Liver (tissue), 9 donors: ENCODE data around the gene ZGPAT. TPM values are rescaled to one million over a fixed set of nuclear protein-coding genes. Genes with fewer than 3 reads are reported as not detected.

Experiments
- DNase-seq: peaks from one replicate; pipeline ENCODE4 v3.0.0-alpha.2; 2017; ENCODE audit warnings: low spot score
- H3K27ac ChIP-seq, 2 donors: one replicate each; pipeline ENCODE4 v1.7.0; 2013; ENCODE audit warnings: inconsistent platforms in 2 of 2, low read length in 2 of 2, control low read depth in 1 of 2, low read depth in 1 of 2, mild to moderate bottlenecking in 1 of 2
- H3K27me3 ChIP-seq, 4 donors: one replicate each; pipeline versions ENCODE4 v1.6.1 to v1.7.0; 2013; ENCODE audit warnings: low read length in 3 of 4, inconsistent platforms in 1 of 4, mild to moderate bottlenecking in 1 of 4, moderate library complexity in 1 of 4; ENCODE audit not compliant: control insufficient read depth in 4 of 4, insufficient read depth in 4 of 4
- H3K36me3 ChIP-seq, 4 donors: one replicate each; pipeline versions ENCODE4 v1.6.1 to v1.7.0; 2013; ENCODE audit warnings: low read length in 3 of 4, mild to moderate bottlenecking in 3 of 4, low read depth in 1 of 4, moderate library complexity in 1 of 4; ENCODE audit not compliant: control insufficient read depth in 4 of 4, insufficient read depth in 3 of 4
- H3K4me1 ChIP-seq, 4 donors: one replicate each; pipeline versions ENCODE4 v1.6.1 to v1.7.0; 2013; ENCODE audit warnings: low read length in 3 of 4, mild to moderate bottlenecking in 3 of 4, moderate library complexity in 1 of 4; ENCODE audit not compliant: control insufficient read depth in 4 of 4, insufficient read depth in 4 of 4
- H3K4me3 ChIP-seq, 3 donors: one replicate each; pipeline versions ENCODE4 v1.6.1 to v1.7.0; 2013; ENCODE audit warnings: low read length in 3 of 3, control low read depth in 1 of 3, low read depth in 1 of 3, mild to moderate bottlenecking in 1 of 3
- H3K9ac ChIP-seq, 2 donors: one replicate each; pipeline ENCODE4 v1.7.0; 2013; ENCODE audit warnings: low read length in 2 of 2, mild to moderate bottlenecking in 2 of 2, moderate library complexity in 2 of 2, control low read depth in 1 of 2, low read depth in 1 of 2
- H3K9me3 ChIP-seq, 4 donors: one replicate each; pipeline versions ENCODE4 v1.6.1 to v1.7.0; 2013; ENCODE audit warnings: low read length in 3 of 4; ENCODE audit not compliant: control insufficient read depth in 4 of 4
- FOXA1 ChIP-seq: IDR thresholded peaks from 2 replicates; pipeline ENCODE4 v1.6.1; 2016; ENCODE audit warnings: antibody characterized with exemption
- FOXA2 ChIP-seq: IDR thresholded peaks from 2 replicates; pipeline ENCODE4 v1.6.1; 2016; ENCODE audit warnings: antibody characterized with exemption
- GABPA ChIP-seq, 2 donors: IDR thresholded peaks in 1 of 2; conservative IDR thresholded peaks in 1 of 2; 2 replicates each; pipeline ENCODE4 v1.6.1; 2016; ENCODE audit warnings: antibody characterized with exemption in 2 of 2, mild to moderate bottlenecking in 1 of 2, moderate library complexity in 1 of 2
- HNF4A ChIP-seq, 2 donors: conservative IDR thresholded peaks; 2 replicates each; pipeline ENCODE4 v1.6.1; 2016; ENCODE audit warnings: antibody characterized with exemption in 2 of 2, mild to moderate bottlenecking in 2 of 2
- HNF4G ChIP-seq: IDR thresholded peaks from 2 replicates; pipeline ENCODE4 v1.6.1; 2016; ENCODE audit warnings: antibody characterized with exemption
- JUND ChIP-seq, 2 donors: IDR thresholded peaks; 2 replicates each; pipeline ENCODE4 v1.6.1; 2016; ENCODE audit warnings: antibody characterized with exemption in 2 of 2
- MAX ChIP-seq: IDR thresholded peaks from 2 replicates; pipeline ENCODE4 v1.6.1; 2016; ENCODE audit warnings: antibody characterized with exemption
- NR2F2 ChIP-seq: IDR thresholded peaks from 2 replicates; pipeline ENCODE4 v1.6.1; 2016; ENCODE audit warnings: antibody characterized with exemption
- RXRA ChIP-seq, 2 donors: IDR thresholded peaks; 2 replicates each; pipeline ENCODE4 v1.6.1; 2017 to 2018; ENCODE audit warnings: antibody characterized with exemption in 2 of 2, mild to moderate bottlenecking in 1 of 2
- SP1 ChIP-seq: IDR thresholded peaks from 2 replicates; pipeline ENCODE4 v1.6.1; 2018; ENCODE audit warnings: antibody characterized with exemption, mild to moderate bottlenecking
- TAF1 ChIP-seq: conservative IDR thresholded peaks from 2 replicates; pipeline ENCODE4 v1.6.1; 2016; ENCODE audit warnings: antibody characterized with exemption, mild to moderate bottlenecking
- YY1 ChIP-seq: IDR thresholded peaks from 2 replicates; pipeline ENCODE4 v1.6.1; 2016; ENCODE audit warnings: antibody characterized with exemption, mild to moderate bottlenecking
- ZBTB33 ChIP-seq: IDR thresholded peaks from 2 replicates; pipeline ENCODE4 v1.6.1; 2016; ENCODE audit warnings: antibody characterized with exemption
- WGBS: extraction: QIAGEN DNeasy Blood & Tissue Kit; methylation state at CpG from one replicate; pipeline ENCODE4 v1.1.7; 2013; 5-methylcytosine and 5-hydroxymethylcytosine counted together
- polyA plus RNA-seq, 2 donors: library from polyadenylated mRNA; stranded (reverse) in 1 of 2; unstranded in 1 of 2; fragments of 200-250 nt in 1 of 2; fragments of >200 nt in 1 of 2; fragmentation: Nextera tagmentation in 1 of 2; extraction: Ambion mirVana in 1 of 2; gene quantifications; one replicate each; pipeline versions ENCODE4 v1.2.1 to v1.2.3, GENCODE V29; 2013 to 2015
- total RNA-seq, 2 donors: library from RNA; depleted of rRNA; stranded (reverse); fragments of >200 nt; gene quantifications; one replicate each; pipeline ENCODE4 v1.2.3, GENCODE V29; 2014
- TF ChIP-seq, protein P1 (sequence below): IDR thresholded peaks from 2 replicates; pipeline ENCODE4 v1.6.1; 2016; ENCODE audit warnings: antibody characterized with exemption
- TF ChIP-seq, protein P2 (sequence below): fragments of 150-350 bp; IDR thresholded peaks from 2 replicates; pipeline ENCODE4 v1.5.1; 2017; ENCODE audit warnings: improper control_type of control experiment, low read depth, low read length; ENCODE audit not compliant: missing input control
- TF ChIP-seq, protein P3 (sequence below): IDR thresholded peaks from 2 replicates; pipeline ENCODE4 v1.6.1; 2016; ENCODE audit warnings: antibody characterized with exemption, mild to moderate bottlenecking
- donor health status: healthy.
- donor health status: healthy.
- donor health status: healthy.
- donor health status: healthy.
- donor health status: healthy.

Gene ZGPAT
- total and polyA plus RNA-seq, 4 donors = 10.3 to 90.5 (median 20.5) TPM

DNA sequence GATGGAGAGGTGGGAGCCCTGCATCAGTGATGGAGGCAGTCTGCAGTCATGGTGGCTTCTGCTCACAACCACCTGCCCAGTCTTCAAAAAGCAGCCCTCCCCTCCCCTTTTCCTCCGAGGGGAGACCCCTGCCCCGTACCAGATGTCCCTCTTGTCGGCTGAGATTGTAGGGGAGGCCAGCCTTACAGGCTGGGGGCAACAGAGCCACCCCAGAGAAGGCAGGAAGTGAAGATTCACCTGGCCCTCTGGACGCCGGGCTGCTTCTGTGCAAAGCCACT lies 6.8 kb upstream of the ZGPAT start:
- TF ChIP-seq GABPA (IDR thresholded peaks at IDR 0.05 in 1 of 2, conservative IDR thresholded peaks at IDR 0.05 in 1 of 2) = no peak
- TF ChIP-seq, protein P1, sequence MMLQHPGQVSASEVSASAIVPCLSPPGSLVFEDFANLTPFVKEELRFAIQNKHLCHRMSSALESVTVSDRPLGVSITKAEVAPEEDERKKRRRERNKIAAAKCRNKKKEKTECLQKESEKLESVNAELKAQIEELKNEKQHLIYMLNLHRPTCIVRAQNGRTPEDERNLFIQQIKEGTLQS = no peak
- TF ChIP-seq, protein P2, sequence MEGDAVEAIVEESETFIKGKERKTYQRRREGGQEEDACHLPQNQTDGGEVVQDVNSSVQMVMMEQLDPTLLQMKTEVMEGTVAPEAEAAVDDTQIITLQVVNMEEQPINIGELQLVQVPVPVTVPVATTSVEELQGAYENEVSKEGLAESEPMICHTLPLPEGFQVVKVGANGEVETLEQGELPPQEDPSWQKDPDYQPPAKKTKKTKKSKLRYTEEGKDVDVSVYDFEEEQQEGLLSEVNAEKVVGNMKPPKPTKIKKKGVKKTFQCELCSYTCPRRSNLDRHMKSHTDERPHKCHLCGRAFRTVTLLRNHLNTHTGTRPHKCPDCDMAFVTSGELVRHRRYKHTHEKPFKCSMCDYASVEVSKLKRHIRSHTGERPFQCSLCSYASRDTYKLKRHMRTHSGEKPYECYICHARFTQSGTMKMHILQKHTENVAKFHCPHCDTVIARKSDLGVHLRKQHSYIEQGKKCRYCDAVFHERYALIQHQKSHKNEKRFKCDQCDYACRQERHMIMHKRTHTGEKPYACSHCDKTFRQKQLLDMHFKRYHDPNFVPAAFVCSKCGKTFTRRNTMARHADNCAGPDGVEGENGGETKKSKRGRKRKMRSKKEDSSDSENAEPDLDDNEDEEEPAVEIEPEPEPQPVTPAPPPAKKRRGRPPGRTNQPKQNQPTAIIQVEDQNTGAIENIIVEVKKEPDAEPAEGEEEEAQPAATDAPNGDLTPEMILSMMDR = no peak
- TF ChIP-seq, protein P3, sequence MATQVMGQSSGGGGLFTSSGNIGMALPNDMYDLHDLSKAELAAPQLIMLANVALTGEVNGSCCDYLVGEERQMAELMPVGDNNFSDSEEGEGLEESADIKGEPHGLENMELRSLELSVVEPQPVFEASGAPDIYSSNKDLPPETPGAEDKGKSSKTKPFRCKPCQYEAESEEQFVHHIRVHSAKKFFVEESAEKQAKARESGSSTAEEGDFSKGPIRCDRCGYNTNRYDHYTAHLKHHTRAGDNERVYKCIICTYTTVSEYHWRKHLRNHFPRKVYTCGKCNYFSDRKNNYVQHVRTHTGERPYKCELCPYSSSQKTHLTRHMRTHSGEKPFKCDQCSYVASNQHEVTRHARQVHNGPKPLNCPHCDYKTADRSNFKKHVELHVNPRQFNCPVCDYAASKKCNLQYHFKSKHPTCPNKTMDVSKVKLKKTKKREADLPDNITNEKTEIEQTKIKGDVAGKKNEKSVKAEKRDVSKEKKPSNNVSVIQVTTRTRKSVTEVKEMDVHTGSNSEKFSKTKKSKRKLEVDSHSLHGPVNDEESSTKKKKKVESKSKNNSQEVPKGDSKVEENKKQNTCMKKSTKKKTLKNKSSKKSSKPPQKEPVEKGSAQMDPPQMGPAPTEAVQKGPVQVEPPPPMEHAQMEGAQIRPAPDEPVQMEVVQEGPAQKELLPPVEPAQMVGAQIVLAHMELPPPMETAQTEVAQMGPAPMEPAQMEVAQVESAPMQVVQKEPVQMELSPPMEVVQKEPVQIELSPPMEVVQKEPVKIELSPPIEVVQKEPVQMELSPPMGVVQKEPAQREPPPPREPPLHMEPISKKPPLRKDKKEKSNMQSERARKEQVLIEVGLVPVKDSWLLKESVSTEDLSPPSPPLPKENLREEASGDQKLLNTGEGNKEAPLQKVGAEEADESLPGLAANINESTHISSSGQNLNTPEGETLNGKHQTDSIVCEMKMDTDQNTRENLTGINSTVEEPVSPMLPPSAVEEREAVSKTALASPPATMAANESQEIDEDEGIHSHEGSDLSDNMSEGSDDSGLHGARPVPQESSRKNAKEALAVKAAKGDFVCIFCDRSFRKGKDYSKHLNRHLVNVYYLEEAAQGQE = no peak
- TF ChIP-seq YY1 = no peak
- TF ChIP-seq ZBTB33 = no peak
- no peak for TF ChIP-seq HNF4G
- TF ChIP-seq MAX = no peak
- TF ChIP-seq NR2F2 = no peak
- no peak for TF ChIP-seq RXRA (IDR thresholded peaks at IDR 0.05)
- Histone ChIP-seq H3K9me3 (no peaks in the 10 kb centered on the region), H3K4me1 (peaks cover 7 to 18% (median 13%) of the 10 kb centered on the region in 4 donors), H3K36me3 (peaks cover 0 to 25% (median 5%) of the 10 kb centered on the region in 4 donors), H3K9ac (no peak overlapping the region), H3K27ac (no peak overlapping the region), H3K27me3 (no peaks in the 10 kb centered on the region), H3K4me3 (no peak overlapping the region)
- 88% methylated on average over 5 of the region's 5 CpGs for WGBS
- no peak for DNase-seq

DNA sequence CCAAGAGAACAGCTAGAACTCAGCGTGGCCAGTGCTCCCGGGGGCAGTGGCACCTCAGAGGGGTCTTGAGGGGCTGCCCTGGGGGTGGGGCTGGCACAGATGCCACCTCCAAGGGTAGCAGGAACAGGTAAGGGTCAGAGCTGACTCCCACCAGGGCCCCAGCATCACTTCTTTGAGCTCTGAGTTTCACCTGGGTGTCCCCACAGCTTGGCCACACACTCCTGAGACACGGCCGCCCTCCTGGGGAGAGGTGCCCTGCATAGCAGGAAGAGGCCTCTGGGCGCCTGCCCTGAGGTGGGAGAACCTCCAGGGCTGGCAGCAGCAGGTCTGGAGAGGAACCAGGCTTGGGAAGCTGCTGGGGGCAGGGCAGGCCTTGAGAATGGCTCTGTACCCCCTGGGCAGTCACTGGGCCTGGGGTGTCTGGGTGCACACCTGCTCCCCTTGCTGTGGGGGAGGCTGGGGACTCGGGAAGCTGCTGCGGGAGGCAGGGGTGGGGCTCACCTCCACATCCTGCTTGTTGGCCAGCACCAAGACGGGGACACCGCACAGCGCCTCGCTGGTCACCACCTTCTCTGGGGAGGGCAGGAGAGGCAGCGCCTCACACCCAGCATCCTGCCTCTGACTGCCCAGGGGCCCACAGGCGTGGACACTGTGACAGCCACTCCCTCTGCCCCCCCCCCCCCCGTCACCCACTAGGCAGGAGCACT lies 6.4 kb upstream of the ZGPAT start:
- DNase-seq = no peak
- Histone ChIP-seq H3K4me3 (no peak overlapping the region), H3K4me1 (peaks cover 7 to 20% (median 16%) of the 10 kb centered on the region in 4 donors), H3K9me3 (no peaks in the 10 kb centered on the region), H3K36me3 (peaks cover 0 to 25% (median 9%) of the 10 kb centered on the region in 4 donors), H3K9ac (no peak overlapping the region), H3K27me3 (no peaks in the 10 kb centered on the region), H3K27ac (no peak overlapping the region)
- WGBS = 88% methylated on average over 14 of the region's 14 CpGs
- TF ChIP-seq, protein P3 = no peak
- no peak for TF ChIP-seq MAX
- no peak for TF ChIP-seq FOXA1
- no peak for TF ChIP-seq HNF4A (conservative IDR thresholded peaks at IDR 0.05)
- no peak for TF ChIP-seq SP1
- no peak for TF ChIP-seq JUND (IDR thresholded peaks at IDR 0.05)
- no peak for TF ChIP-seq YY1
- no peak for TF ChIP-seq GABPA (IDR thresholded peaks at IDR 0.05 in 1 of 2, conservative IDR thresholded peaks at IDR 0.05 in 1 of 2)
- no peak for TF ChIP-seq FOXA2
- no peak for TF ChIP-seq RXRA (IDR thresholded peaks at IDR 0.05)
- TF ChIP-seq, protein P2 = no peak
- TF ChIP-seq, protein P1 = no peak
- TF ChIP-seq TAF1 = no peak
